Epidermal melanocyte (primary cell): ENCODE results near the gene PTPRR.
"Not testable (repeated sequence)": the region's sequence is repeated elsewhere in the genome, so short reads cannot be mapped to it uniquely, and the experiment has no call there.

Experiments
- DNase-seq: peaks from one replicate; pipeline ENCODE4 v3.0.0; 2011; ENCODE audit warnings: low spot score; ENCODE audit not compliant: insufficient read length

Gene PTPRR

GRCh38 chr12:70749931-70750330, 170.6 kb downstream of the PTPRR start:
- no peak for DNase-seq

GRCh38 chr12:70748809-70749208, 171.7 kb downstream of the PTPRR start:
- no peak for DNase-seq

DNA sequence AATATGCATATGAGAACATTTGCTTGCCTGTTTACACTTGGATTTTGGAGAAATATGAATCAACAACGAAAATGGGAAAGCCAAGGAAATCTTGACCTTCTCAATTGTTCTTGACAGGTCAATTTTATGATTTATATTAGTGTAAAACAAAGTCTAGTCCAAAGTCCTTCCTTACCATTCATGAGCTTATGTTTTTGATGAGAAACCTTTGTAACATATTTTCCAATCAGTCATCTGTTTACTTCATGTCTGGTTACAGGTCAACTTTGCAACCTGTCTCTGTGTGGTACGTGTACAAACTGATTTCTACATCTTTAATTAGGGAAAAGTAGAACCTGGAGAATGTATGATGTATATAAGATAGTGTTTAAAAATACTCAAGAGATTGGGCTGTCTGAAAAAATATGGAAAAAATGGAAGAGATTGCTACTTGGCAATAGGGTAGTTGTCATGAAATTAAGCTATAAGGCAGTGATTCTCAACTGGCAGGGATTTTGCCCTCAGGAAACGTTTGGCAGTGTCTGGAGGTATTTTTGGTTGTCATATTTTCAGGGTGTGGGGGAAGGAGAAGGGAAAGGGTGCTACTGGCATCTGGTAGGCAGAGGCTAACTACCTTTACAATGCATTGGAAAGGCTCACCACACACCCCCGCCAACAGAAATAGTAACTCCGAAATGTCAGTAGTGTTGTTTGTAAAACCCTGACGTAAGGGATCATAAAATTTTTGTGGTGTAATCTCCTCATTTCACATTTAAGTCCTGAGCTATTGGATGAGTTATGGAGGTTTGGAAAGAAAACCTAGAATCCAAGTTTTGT, 172.9 kb downstream of the PTPRR start:
- no peak for DNase-seq

GRCh38 chr12:70745048-70745447, 175.5 kb downstream of the PTPRR start:
- no peak for DNase-seq

DNA sequence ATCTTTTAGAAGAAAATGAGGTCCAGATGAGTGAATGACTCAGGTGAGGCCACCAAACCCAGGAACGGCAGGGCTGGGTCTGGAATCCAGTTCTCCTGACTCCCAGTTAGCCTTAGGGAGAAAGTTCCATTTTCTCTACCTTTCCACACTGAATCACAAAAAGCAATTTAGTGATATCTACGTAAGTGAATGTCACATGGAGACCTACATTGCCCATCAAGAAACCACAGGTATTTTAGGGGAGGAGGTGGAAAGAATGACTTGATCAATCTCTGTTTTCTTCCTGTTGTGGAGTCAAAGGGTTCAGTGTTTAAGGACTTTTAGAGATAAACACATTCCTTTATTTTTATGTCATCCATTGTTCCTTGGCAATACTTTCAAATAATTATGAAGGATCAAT, 176.4 kb downstream of the PTPRR start:
- no peak for DNase-seq

DNA sequence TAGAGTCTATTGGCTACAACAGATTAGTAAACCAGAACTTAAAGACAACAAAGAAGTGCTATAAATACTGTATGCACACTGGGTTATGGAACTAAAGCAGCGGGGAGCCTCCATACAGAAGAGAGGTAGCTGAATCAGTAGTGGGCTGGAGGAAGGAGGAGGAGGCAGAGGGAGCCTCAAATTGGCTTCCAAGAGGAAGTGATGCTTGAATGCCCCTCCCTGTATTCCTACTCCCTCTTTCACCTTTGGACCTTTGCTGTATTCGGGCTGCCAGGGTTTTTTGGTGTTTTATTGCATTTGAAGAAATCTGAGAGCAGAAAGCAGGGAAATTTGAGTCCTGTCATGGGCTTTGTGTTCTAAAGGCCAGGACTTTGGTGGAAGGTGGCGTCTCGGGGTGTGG, 179.3 kb downstream of the PTPRR start:
- DNase-seq, result no peak

DNA sequence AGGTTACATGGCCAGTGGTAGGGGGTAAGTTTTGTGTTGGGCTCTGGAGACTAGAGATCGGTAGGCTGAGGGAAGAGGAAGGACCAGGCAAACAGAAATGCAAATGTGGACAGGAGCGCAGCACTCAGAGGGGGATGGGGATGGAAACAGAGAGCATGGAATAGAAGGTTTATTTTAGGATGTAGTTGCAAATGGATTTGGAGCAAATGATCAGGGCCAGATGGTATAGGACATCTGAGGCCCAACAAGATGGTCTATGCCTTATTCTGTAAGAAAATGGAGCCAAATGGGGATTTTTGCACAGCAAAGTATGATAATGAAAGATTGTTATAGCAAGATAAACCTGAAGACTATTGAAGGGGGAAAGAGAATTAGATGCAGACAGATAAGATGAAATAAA, 180.8 kb downstream of the PTPRR start:
- no peak for DNase-seq

GRCh38 chr12:70736351-70737133, 184.0 kb downstream of the PTPRR start:
- DNase-seq, result no peak

DNA sequence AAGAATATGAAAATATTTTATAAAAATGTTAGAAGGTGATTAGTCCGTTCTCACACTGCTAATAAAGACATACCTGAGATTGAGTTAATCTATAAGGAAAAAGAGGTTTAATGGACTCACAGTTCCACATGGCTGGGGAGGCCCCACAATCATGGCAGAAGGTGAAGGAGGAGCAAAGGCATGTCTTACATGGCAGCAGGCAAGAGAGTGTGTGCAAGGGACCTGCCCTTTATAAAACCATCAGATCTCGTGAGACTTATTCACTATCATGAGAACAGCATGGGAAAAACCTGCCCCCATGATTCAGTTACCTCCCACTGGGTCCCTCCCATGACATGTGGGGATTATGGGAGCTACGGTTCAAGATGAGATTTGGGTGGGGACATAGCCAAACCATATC, 185.3 kb downstream of the PTPRR start:
- not testable (repeated sequence) for DNase-seq

- peak; percentile 63 for DNase-seq
Observed at GRCh38 chr12:70733385-70733784, 187.2 kb downstream of the PTPRR start.

GRCh38 chr12:70732287-70732686, 188.3 kb downstream of the PTPRR start:
- DNase-seq, result no peak

GRCh38 chr12:70730675-70731180, 189.8 kb downstream of the PTPRR start:
- DNase-seq, result no peak

DNA sequence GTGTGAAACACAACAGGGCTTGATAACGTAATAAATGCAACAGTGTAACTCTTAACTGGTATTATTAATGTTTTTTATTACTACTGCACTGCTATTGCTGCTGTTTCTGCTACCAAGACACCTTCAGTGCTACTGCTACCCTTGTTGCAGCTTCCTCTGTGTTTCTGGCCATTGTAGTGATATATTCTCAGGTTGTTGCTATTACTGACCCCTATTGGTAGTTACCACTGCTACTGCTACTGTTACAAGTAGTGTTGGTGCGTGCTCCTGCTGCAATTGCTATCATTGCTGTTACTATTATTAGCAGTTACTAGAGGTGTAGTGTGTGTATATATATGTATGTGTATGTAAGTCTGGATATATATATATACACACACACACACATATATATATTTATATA, 196.1 kb downstream of the PTPRR start:
- DNase-seq, result no peak

GRCh38 chr12:70722584-70723343, 197.8 kb downstream of the PTPRR start:
- DNase-seq, result no peak

DNA sequence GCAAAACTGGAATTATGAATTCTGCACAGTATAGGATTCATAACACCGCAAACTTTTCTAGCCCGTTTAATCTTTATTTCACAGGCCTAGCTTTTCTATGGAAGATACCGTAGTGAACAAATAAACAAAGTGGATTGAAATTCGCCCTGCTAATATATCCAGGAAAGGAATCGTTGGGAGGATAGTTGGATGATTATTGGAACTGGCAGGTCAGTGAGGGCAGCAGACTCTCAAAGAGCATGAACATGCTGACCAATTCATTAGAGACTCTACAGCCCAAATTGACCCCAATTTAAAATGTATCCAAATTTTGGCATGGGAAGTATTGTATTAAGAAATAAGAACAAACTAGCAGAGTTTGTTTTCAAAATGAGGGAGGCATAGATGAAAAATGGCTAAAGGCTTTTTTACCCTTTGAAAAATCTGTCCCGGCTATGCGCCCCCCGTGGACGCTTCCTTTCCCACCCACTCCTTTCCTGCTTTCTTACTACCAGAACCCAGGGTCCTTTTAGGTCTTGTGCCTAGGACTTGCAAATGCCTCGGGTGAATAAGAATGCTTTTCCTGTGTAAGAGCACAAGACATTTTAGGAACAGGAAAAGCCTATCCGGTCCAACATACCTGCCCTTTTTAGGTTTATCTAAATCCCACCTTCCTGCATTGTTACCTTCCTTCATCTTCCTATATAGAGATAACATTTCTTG, 198.7 kb downstream of the PTPRR start:
- DNase-seq, result no peak

DNA sequence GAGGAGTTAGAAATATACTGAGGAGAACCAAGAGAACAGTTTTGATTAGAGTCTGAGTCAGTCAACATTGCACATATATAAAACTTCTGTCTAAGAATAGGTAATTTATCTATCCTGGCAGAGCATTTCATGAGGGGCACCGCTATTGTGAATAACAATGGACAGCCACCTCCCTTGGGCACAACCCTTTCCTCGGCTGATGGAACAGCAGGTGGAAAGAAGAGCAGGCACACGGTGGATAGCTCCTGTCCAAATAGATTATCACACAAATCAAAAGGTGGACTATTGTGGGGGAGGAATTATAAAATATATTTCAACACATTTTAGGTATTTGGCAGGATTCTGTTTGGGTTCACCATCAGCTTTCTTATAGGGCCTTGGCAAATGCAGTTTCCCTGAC, 199.3 kb downstream of the PTPRR start:
- DNase-seq, result no peak

- DNase-seq, result no peak
Observed at GRCh38 chr12:70719672-70720420, 200.7 kb downstream of the PTPRR start.

- DNase-seq, result no peak
Observed at GRCh38 chr12:70719071-70719470, 201.5 kb downstream of the PTPRR start.

DNA sequence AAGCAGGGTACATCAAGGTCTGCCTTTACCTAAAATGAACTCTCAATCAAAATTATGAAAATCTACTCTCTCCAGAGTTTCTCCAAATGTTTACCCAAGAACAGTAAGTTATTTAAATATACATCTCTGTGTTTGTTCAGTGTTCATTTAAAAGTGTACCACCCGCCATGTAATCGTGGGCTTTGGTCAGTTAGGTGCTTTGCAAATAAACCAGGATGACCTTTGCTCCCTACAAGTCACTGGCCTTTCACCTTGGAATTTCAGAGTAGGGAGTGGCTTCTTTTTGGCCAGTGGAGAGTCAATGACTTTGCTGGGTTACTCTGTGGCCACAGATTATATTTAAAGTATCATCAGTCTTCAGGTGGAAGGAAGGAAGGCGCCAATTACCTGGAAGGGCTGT, 208.7 kb downstream of the PTPRR start:
- DNase-seq, result no peak

DNA sequence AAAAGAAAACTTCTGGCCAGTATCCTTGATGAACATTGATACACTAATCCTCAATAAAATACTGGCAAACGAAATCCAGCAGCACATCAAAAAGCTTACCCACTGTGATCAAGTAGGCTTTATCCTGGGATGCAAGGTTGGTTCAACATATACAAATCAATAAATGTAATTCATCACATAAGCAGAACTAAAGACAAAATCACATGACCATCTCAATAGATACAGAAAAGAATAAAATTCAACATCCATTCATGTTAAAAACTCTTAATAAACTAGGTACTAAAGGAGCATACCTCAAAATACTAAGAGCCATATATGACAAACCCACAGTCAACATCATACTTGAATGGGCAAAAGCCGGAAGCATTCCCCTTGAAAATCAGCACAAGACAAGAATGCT, 211.5 kb downstream of the PTPRR start:
- DNase-seq, result no peak
